ENCODE data around the gene WDR49.

Gene WDR49

GRCh38 chr3:167441256-167441655 lies 212.5 kb downstream of the WDR49 start:
- Histone ChIP-seq H3K4me3 (ENCODE audit: low read depth, low read length) (no peak overlapping the region), H3K27ac (ENCODE audit: extremely low read depth, low read depth, low read length) (no peak overlapping the region), H3K4me1 (ENCODE audit: control insufficient read depth, insufficient read depth, low read length) (no peaks in the 10 kb centered on the region), H3K9me3 (ENCODE audit: control insufficient read depth, insufficient read depth, low read depth, low read length) (no peaks in the 10 kb centered on the region), H3K36me3 (ENCODE audit: control insufficient read depth in 2 of 2, insufficient read depth in 1 of 2, low read length in 2 of 2) (no peaks in the 10 kb centered on the region)
- TF ChIP-seq SP2 (tag by site-specific recombination; IDR thresholded peaks at IDR 0.05) (no peak), ZNF677 (tag by site-specific recombination; IDR thresholded peaks at IDR 0.05) (no peak), ZNF830 (tag by site-specific recombination; IDR thresholded peaks at IDR 0.05; ENCODE audit: low read depth) (no peak), ZNF214 (tag by site-specific recombination; IDR thresholded peaks at IDR 0.05; ENCODE audit: borderline replicate concordance) (no peak), ZSCAN16 (tag by site-specific recombination; IDR thresholded peaks at IDR 0.05) (no peak), MZF1 (tag by site-specific recombination; IDR thresholded peaks at IDR 0.05; ENCODE audit: borderline replicate concordance) (no peak), ZNF707 (tag by site-specific recombination; IDR thresholded peaks at IDR 0.05) (no peak), TRIM28 (IDR thresholded peaks at IDR 0.05; ENCODE audit: borderline replicate concordance, low read length) (no peak), ZNF792 (tag by site-specific recombination; IDR thresholded peaks at IDR 0.05) (no peak)
- TF ChIP-seq, protein P1, sequence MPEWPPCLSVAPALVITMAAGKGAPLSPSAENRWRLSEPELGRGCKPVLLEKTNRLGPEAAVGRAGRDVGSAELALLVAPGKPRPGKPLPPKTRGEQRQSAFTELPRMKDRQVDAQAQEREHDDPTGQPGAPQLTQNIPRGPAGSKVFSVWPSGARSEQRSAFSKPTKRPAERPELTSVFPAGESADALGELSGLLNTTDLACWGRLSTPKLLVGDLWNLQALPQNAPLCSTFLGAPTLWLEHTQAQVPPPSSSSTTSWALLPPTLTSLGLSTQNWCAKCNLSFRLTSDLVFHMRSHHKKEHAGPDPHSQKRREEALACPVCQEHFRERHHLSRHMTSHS (tag by site-specific recombination; IDR thresholded peaks at IDR 0.05) = no peak
- TF ChIP-seq, protein P2, sequence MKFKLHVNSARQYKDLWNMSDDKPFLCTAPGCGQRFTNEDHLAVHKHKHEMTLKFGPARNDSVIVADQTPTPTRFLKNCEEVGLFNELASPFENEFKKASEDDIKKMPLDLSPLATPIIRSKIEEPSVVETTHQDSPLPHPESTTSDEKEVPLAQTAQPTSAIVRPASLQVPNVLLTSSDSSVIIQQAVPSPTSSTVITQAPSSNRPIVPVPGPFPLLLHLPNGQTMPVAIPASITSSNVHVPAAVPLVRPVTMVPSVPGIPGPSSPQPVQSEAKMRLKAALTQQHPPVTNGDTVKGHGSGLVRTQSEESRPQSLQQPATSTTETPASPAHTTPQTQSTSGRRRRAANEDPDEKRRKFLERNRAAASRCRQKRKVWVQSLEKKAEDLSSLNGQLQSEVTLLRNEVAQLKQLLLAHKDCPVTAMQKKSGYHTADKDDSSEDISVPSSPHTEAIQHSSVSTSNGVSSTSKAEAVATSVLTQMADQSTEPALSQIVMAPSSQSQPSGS (tag by site-specific recombination; IDR thresholded peaks at IDR 0.05; ENCODE audit: low read depth) = no peak
- TF ChIP-seq, protein P3, sequence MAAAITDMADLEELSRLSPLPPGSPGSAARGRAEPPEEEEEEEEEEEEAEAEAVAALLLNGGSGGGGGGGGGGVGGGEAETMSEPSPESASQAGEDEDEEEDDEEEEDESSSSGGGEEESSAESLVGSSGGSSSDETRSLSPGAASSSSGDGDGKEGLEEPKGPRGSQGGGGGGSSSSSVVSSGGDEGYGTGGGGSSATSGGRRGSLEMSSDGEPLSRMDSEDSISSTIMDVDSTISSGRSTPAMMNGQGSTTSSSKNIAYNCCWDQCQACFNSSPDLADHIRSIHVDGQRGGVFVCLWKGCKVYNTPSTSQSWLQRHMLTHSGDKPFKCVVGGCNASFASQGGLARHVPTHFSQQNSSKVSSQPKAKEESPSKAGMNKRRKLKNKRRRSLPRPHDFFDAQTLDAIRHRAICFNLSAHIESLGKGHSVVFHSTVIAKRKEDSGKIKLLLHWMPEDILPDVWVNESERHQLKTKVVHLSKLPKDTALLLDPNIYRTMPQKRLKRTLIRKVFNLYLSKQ (tag by site-specific recombination; IDR thresholded peaks at IDR 0.05; ENCODE audit: borderline replicate concordance) = no peak
- TF ChIP-seq, protein P4, sequence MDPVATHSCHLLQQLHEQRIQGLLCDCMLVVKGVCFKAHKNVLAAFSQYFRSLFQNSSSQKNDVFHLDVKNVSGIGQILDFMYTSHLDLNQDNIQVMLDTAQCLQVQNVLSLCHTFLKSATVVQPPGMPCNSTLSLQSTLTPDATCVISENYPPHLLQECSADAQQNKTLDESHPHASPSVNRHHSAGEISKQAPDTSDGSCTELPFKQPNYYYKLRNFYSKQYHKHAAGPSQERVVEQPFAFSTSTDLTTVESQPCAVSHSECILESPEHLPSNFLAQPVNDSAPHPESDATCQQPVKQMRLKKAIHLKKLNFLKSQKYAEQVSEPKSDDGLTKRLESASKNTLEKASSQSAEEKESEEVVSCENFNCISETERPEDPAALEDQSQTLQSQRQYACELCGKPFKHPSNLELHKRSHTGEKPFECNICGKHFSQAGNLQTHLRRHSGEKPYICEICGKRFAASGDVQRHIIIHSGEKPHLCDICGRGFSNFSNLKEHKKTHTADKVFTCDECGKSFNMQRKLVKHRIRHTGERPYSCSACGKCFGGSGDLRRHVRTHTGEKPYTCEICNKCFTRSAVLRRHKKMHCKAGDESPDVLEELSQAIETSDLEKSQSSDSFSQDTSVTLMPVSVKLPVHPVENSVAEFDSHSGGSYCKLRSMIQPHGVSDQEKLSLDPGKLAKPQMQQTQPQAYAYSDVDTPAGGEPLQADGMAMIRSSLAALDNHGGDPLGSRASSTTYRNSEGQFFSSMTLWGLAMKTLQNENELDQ (tag by site-specific recombination; IDR thresholded peaks at IDR 0.05; ENCODE audit: low read depth) = no peak
- ChIA-PET POLR2A (no interaction called here), CTCF (no interaction called here)

DNA sequence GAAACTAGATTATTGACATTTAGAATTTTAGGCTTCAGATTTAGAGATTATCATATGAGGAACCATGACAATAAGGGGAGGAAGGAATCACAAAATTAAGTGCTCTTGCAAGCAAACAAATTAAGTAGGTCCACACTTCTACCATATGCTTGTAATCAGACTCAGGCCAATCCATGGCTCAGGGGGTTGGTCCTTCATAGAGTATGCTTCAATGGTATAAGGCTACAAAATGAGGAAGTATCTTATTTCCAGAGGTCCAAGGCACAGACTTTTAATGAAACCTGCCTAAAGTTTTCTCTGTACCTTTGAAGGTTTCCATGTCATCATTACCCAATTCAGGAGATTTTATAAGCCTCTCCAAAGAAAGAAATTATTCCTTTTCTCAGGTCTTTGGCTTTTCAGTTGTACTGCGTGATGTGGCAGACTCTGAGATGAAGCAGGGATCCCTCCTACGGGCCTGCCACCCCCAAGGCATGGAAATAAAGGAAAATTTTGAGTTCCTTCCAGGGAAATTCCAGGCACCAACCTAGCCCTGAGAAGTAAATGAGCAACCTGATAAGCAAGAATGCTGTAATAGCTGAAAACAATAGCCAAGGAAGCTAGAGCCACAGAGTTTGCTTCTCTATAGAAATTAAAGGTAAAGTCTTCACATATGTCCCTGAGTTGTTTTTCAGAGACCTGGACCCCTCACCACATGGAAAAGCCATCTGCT lies 216.2 kb downstream of the WDR49 start:
- no peaks in the 10 kb centered on the region for H3K4me1 ChIP-seq (ENCODE audit: control insufficient read depth, insufficient read depth, low read length)
- no peak overlapping the region for H3K4me3 ChIP-seq (ENCODE audit: low read depth, low read length)
- H3K36me3 ChIP-seq (ENCODE audit: control insufficient read depth in 2 of 2, insufficient read depth in 1 of 2, low read length in 2 of 2) = no peaks in the 10 kb centered on the region
- ChIA-PET CTCF (no interaction called here), POLR2A (no interaction called here)
- no peaks in the 10 kb centered on the region for H3K9me3 ChIP-seq (ENCODE audit: control insufficient read depth, insufficient read depth, low read depth, low read length)
- H3K27ac ChIP-seq (ENCODE audit: extremely low read depth, low read depth, low read length) = no peak overlapping the region
- TF ChIP-seq, protein P5, sequence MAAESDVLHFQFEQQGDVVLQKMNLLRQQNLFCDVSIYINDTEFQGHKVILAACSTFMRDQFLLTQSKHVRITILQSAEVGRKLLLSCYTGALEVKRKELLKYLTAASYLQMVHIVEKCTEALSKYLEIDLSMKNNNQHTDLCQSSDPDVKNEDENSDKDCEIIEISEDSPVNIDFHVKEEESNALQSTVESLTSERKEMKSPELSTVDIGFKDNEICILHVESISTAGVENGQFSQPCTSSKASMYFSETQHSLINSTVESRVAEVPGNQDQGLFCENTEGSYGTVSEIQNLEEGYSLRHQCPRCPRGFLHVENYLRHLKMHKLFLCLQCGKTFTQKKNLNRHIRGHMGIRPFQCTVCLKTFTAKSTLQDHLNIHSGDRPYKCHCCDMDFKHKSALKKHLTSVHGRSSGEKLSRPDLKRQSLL (tag by site-specific recombination; IDR thresholded peaks at IDR 0.05) = no peak
- TF ChIP-seq, protein P6, sequence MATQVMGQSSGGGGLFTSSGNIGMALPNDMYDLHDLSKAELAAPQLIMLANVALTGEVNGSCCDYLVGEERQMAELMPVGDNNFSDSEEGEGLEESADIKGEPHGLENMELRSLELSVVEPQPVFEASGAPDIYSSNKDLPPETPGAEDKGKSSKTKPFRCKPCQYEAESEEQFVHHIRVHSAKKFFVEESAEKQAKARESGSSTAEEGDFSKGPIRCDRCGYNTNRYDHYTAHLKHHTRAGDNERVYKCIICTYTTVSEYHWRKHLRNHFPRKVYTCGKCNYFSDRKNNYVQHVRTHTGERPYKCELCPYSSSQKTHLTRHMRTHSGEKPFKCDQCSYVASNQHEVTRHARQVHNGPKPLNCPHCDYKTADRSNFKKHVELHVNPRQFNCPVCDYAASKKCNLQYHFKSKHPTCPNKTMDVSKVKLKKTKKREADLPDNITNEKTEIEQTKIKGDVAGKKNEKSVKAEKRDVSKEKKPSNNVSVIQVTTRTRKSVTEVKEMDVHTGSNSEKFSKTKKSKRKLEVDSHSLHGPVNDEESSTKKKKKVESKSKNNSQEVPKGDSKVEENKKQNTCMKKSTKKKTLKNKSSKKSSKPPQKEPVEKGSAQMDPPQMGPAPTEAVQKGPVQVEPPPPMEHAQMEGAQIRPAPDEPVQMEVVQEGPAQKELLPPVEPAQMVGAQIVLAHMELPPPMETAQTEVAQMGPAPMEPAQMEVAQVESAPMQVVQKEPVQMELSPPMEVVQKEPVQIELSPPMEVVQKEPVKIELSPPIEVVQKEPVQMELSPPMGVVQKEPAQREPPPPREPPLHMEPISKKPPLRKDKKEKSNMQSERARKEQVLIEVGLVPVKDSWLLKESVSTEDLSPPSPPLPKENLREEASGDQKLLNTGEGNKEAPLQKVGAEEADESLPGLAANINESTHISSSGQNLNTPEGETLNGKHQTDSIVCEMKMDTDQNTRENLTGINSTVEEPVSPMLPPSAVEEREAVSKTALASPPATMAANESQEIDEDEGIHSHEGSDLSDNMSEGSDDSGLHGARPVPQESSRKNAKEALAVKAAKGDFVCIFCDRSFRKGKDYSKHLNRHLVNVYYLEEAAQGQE (tag by site-specific recombination; IDR thresholded peaks at IDR 0.05) = no peak
- no peak for TF ChIP-seq ZNF621 (tag by site-specific recombination; IDR thresholded peaks at IDR 0.05)
- TF ChIP-seq ZSCAN30 (tag by site-specific recombination; IDR thresholded peaks at IDR 0.05) = no peak
- TF ChIP-seq ZNF677 (tag by site-specific recombination; IDR thresholded peaks at IDR 0.05) = no peak
- TF ChIP-seq ZNF292 (tag by site-specific recombination; IDR thresholded peaks at IDR 0.05; ENCODE audit: borderline replicate concordance, low read depth) = no peak
- TF ChIP-seq ZNF324 (tag by site-specific recombination; IDR thresholded peaks at IDR 0.05) = no peak
- no peak for TF ChIP-seq ZBTB17 (tag by site-specific recombination; IDR thresholded peaks at IDR 0.05)
- no peak for TF ChIP-seq GLIS1 (tag by site-specific recombination; IDR thresholded peaks at IDR 0.05)
- TF ChIP-seq BCL11B (tag by site-specific recombination; IDR thresholded peaks at IDR 0.05; ENCODE audit: low read depth) = no peak
- TF ChIP-seq ZNF169 (tag by site-specific recombination; IDR thresholded peaks at IDR 0.05) = no peak
- no peak for TF ChIP-seq ZNF211 (tag by site-specific recombination; IDR thresholded peaks at IDR 0.05; ENCODE audit: low read depth)

Data from HEK293 (cell line).